ENCODE data around the gene ABTB2.

The ABTB2 gene

DNA sequence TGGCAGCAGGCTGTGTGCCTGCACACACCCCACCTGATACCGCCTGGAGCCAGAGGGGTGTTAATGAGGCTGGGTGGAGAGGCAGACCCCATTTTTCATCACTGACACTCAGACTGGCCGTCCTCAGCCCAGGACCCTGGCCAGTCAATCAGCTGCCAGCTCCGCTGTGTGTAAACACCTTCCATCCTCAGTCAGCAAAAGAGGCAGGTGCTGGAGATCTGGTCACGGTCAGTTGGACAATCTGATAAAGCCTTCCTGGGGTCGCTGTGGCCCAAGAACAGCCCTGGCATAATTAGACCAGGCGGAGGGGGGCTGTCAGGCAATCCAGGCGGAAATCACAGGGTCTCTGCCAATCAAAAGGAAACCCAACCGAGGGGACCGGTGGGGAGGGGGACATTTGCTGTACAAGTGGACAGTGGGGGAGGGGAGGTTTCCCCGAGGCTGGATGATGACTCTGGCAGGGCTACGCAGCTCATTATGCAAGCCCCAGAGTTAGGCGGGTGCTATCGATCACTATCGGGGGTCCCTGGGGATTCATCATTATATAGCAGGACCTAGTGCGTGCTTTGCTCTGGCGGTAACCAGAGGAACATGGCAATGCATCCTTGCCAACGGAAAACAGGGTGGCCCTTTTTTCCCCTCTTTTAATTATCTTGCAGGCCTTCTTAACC lies 72.9 kb downstream of the ABTB2 start:
- DNase-seq (ENCODE audit: low read depth): no peak

DNA sequence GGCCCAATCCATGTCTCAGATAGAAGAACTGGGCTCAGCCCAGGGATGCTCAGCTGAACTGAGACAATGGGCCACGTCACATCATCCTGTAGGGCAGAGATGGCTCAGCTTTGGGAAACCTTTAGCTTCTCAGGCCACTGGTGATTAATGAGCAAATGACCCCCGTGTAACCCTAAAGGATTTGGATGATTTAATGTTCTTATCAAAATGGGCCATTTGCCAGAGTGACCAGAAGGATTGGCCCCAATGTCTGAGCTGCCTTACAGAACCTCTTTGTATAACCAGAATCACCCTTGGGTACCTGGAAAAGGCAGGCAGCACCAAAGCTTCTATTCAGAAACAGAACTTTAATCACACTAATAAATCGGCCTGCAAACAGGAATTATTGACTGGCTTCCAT lies 73.7 kb downstream of the ABTB2 start:
- no peak for DNase-seq (ENCODE audit: low read depth)

GRCh38 chr11:34280945-34281872 lies 76.6 kb downstream of the ABTB2 start:
- no peak for DNase-seq (ENCODE audit: low read depth)

DNA sequence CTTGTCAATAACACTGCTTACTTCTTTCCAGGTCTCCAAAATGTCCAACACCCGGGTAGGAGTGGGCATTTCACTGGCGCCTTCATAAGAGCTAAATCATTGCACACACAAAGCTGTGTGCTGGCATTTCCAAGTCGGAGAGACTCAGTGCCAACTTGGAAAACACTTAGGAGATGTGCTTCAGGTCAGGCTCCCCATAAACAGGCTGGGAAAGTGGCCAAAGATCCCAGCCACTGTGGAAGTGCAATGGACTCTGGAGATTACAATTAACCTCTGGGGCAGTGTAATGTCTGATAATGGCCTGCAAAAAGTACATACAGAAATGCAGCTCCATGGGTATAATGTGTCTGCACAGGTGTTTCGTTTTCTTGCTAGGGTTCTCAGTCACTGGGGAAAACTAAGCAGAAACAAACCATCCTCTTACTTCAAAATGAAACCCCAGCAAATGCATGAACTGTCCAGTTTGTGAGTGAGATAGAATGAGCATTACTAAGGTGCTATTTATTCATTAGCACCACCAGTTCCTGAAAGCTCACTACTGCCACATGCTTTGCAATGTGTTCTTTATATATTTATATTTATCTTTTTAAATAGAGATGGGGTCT lies 79.0 kb downstream of the ABTB2 start:
- DNase-seq (ENCODE audit: low read depth): no peak

DNA sequence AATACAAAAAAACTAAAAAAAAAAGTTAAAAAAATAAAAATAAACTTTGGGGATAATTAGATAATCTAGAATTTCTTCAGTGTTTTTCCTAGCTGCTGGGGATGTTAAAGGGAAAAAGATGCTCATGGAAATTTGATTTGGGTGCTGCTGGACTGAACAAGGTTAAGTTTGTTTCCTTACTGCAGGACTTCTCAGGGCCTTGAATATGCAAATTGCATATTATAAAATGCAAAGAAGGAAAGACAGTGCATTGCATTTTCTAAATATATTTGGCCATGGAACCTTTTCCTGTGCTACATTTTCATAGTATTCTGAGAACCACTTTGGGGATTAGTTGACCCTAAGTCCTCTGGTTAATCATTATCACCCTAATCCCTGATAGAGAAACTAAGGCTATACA lies 79.6 kb downstream of the ABTB2 start:
- no peak for DNase-seq (ENCODE audit: low read depth)

DNA sequence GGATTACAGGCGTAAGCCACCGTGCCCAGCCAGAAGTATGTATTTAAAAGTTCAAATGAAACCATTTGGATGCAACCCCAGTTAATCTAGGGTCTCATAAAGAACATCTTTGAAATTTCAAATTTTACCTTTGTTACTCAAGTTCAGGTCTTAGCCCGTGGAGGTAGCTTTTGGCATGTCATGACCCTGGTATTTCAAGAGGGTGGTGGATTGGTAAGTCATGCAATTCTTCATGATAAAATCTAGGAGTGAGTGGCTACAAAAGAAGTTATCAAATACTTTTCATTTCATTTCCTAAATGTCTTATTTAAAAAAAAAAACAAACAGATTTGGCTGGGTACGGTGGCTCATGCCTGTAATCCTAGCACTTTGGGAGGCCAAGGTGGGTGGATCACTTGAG lies 80.6 kb downstream of the ABTB2 start:
- no peak for DNase-seq (ENCODE audit: low read depth)

DNA sequence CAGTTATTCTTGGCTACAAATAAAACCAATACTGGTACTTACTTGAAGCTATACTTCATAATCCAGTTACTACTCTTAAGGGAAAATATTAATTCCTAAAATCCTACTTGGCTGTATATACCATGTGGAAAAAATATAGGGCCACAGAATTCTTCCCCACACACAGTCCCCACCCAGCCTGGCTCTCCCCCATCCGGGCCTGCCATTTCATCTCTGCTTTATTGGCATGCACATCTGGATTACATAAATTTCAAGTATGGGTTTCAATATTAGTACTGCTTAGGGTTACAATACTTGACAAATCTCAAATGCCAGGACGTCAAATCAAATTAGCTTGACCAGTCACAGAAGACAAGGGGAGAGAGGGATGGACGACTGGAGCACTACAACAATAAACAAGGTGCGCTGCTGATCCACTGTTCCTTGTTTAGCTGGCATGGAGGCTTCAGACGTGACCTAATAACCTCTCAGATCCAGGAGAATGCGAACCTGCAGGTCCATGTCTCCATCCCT lies 81.4 kb downstream of the ABTB2 start:
- DNase-seq (ENCODE audit: low read depth): no peak

DNA sequence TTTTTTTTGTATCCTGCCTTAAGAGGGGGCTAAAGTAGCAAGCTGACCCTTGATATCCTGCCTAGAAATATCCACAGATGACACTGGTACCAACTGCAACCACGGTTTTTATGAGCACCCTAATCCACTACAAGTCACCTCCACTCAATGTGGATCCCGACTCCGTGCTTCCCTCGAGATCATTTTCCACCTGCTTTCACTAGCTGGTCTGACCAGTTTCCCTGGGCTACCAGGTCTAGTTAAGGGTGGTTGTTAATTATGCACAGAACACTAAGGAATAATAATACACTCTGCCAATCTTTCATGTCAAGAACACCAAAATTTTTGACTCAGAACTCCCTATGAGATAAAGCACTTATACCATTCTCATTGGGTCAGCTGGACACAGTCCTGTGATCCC lies 82.3 kb downstream of the ABTB2 start:
- DNase-seq (ENCODE audit: low read depth): no peak

- DNase-seq (ENCODE audit: low read depth): no peak
These were observed 83.0 kb downstream of the ABTB2 start for GRCh38 chr11:34274712-34275398.

DNA sequence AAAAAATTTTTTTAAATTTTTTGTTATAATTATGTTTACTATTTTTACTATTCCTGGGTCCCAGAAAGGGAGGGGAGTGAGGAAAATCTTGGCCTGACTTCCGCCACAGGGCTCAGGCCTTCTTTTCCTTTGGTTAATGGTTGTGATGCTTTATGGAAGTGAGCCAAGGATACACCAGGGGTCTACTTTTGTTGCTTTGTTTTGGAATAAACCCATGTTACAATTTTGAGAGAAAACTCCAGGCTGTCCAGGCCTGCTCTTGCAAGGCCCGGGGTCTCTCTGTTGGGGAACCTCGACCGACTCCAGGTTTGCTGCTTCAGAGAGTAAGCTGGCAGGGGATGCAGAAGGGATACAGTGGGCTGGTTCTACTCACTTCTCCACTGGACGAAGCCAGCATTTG lies 84.7 kb downstream of the ABTB2 start:
- DNase-seq (ENCODE audit: low read depth): no peak

DNA sequence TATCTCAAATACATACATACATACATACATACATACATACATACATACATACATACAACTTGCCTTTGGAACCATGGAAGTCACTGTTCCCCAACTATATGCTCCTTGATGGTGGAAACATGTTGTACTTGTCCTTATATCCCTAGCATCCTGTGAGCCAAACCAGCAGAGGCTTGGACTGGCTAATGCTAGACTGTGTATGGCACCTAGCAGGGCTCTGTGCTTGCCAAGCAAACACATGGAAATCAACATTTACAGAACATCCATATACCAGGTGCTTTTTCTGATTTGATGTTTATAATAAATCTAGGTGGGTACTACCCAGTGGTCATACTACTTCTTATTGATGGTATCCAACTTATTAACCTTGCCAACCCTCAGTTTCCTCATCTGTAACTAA lies 86.1 kb downstream of the ABTB2 start:
- DNase-seq (ENCODE audit: low read depth): no peak

DNA sequence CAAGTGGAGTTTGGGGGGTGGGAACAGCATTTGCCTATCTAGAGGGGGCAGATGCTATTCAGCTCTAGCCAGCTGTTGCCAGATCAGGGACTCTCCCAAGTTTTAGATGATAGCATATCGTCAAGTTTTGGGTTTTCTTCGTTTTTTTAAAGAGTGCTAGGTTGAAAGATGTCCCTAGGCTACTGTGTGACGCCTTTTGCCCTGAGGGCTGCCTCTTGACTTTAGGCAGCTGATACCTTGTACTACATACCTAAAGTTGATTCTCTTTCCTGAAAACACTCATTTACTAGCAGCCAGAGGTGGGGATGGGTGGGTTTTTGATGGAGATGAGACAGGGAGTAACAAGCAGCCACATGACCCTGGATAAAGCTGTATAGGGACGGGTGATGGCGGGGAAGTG lies 87.1 kb downstream of the ABTB2 start:
- DNase-seq (ENCODE audit: low read depth): no peak

DNA sequence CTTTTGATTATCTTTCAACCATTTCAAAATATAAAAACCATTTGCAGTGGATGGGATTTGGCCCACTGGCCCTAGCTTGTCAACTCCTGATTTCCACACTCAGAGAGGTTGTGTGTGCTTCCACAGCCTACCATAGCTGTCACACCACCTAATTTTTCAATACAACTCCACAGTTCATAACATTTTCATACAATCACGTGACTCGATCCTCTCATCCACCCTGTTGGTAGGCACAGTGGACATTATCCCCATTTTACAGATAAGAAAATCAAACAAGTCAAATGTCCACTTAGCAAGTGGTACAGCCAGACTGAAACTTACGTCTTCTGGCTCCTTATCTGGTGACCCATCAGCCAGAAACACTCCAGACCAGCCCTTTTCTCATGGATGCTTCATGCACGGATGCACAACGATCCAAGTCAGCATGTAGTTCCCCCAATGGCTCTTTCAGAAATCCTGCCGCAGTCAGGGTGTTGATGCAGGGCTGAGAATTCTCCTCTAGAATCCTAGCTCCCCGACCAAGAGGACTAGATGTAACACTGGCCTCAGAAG lies 88.0 kb downstream of the ABTB2 start:
- no peak for DNase-seq (ENCODE audit: low read depth)

DNA sequence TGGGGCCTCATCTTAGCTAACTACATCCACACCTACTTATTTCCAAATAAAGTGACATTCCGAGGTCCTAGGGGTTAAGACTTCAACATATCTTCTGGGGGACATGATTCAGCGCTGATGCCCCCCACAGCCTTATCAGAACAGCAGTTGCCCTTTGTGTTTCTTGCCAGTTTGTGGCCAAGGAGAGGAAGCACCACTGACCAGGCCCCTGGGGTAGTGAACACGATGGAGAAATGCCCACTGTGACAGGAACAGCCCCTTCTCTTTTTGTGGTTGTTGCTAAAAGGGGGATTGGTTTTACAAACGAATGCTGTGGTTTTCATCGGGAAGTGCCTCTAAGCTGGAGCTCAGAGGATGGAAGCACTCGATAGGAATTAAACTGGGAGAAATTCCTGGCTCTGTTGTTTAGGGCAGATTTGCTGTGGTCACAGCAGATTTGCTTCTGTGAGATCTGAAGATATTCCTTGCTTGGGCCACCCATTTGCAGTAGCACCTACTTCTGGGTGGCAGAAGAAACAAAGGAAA lies 88.8 kb downstream of the ABTB2 start:
- no peak for DNase-seq (ENCODE audit: low read depth)

- no peak for DNase-seq (ENCODE audit: low read depth)
These were observed 90.4 kb downstream of the ABTB2 start for GRCh38 chr11:34267417-34267816.

- no peak for DNase-seq (ENCODE audit: low read depth)
These were observed 90.8 kb downstream of the ABTB2 start for GRCh38 chr11:34267013-34267412.

GRCh38 chr11:34266090-34266912 lies 91.5 kb downstream of the ABTB2 start:
- no peak for DNase-seq (ENCODE audit: low read depth)

DNA sequence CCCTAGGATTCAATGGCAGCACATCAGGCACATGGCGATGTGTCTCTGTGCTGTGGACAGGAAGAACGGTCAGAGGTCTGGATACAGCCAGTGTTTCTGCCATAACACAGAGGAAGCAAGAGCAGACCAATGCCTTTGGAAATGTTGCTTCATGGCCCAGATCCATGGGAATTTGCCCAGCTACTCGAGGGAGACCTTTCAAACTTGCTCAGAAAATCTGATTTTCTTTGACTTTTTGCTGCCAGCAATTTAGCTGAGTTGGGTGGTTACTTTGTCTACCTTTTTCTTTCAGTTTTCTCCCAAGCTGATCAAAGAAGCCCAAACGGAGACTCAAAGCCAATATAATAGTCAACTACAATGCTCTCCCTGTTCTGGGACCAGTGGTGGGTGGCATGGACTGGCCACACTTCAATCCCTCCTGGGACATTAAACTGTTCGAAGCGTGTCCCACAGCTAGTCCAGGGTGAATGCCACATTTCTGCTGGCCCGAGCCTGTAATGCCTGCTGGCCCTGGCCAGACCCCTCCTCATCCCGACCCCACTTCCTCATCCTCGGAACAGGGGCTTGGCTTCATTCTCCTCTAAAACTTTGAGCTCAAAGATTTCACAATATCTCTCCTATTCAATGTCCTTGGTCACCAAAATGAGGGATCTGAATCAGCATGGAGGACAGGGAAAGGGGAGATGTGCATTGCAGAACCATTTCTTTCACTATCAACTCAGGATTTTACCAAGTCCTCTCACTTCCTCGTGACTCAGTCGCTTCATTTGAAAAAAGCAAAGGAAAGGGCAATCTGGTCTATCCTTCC lies 93.3 kb downstream of the ABTB2 start:
- no peak for DNase-seq (ENCODE audit: low read depth)

- no peak for DNase-seq (ENCODE audit: low read depth)
These were observed 94.2 kb downstream of the ABTB2 start for GRCh38 chr11:34263441-34264091.
